Mucosa of stomach (tissue), 1 donor: ENCODE data around the gene SLC38A3.
"Not testable (repeated sequence)": the region's sequence is repeated elsewhere in the genome, so short reads cannot be mapped to it uniquely, and the experiment has no call there.

Source experiments
- H3K27me3 ChIP-seq: one replicate; pipeline ENCODE4 v1.7.0; 2013; ENCODE audit warnings: mild to moderate bottlenecking, low read length; ENCODE audit not compliant: control insufficient read depth, insufficient read depth
- H3K36me3 ChIP-seq: one replicate; pipeline ENCODE4 v1.7.0; 2013; ENCODE audit warnings: low read length; ENCODE audit not compliant: control insufficient read depth, insufficient read depth
- H3K4me1 ChIP-seq: one replicate; pipeline ENCODE4 v1.7.0; 2013; ENCODE audit warnings: mild to moderate bottlenecking, low read length; ENCODE audit not compliant: control insufficient read depth, insufficient read depth
- H3K4me3 ChIP-seq: one replicate; pipeline ENCODE4 v1.7.0; 2013; ENCODE audit warnings: low read length
- H3K9ac ChIP-seq: one replicate; pipeline ENCODE4 v1.7.0; 2013; ENCODE audit warnings: mild to moderate bottlenecking, low read length, moderate library complexity
- H3K9me3 ChIP-seq: one replicate; pipeline ENCODE4 v1.7.0; 2013; ENCODE audit warnings: mild to moderate bottlenecking, low read length, moderate library complexity; ENCODE audit not compliant: control insufficient read depth
- donor health status: Pancreatic carcinoma.

The SLC38A3 gene

GRCh38 chr3:50258029-50258680 lies 53.1 kb downstream of the SLC38A3 start:
- H3K4me1 ChIP-seq, result peaks cover 26% of the 10 kb centered on the region
- peaks cover 8% of the 10 kb centered on the region for H3K36me3 ChIP-seq
- H3K4me3 ChIP-seq, result no peak overlapping the region
- no peak overlapping the region for H3K9ac ChIP-seq
- H3K27me3 ChIP-seq, result no peaks in the 10 kb centered on the region
- H3K9me3 ChIP-seq, result no peaks in the 10 kb centered on the region

- H3K36me3 ChIP-seq, result peaks cover 8% of the 10 kb centered on the region
- no peak overlapping the region for H3K4me3 ChIP-seq
- H3K4me1 ChIP-seq, result peaks cover 30% of the 10 kb centered on the region
- H3K27me3 ChIP-seq, result no peaks in the 10 kb centered on the region
- H3K9ac ChIP-seq, result no peak overlapping the region
- H3K9me3 ChIP-seq, result no peaks in the 10 kb centered on the region
Measured at GRCh38 chr3:50258979-50259378, 53.9 kb downstream of the SLC38A3 start.

- Histone ChIP-seq H3K9me3 (no peaks in the 10 kb centered on the region), H3K4me1 (peaks cover 35% of the 10 kb centered on the region), H3K9ac (peak overlapping the region; percentile 88), H3K4me3 (no peak overlapping the region), H3K27me3 (no peaks in the 10 kb centered on the region), H3K36me3 (peaks cover 8% of the 10 kb centered on the region)
Measured at GRCh38 chr3:50259432-50260026, 54.5 kb downstream of the SLC38A3 start.

- Histone ChIP-seq H3K36me3 (peaks cover 8% of the 10 kb centered on the region), H3K9ac (peak overlapping the region; percentile 88), H3K9me3 (no peaks in the 10 kb centered on the region), H3K4me1 (peaks cover 40% of the 10 kb centered on the region), H3K4me3 (no peak overlapping the region), H3K27me3 (no peaks in the 10 kb centered on the region)
Measured at GRCh38 chr3:50260027-50260941, 55.2 kb downstream of the SLC38A3 start.

- H3K9me3 ChIP-seq, result no peaks in the 10 kb centered on the region
- H3K4me3 ChIP-seq, result no peak overlapping the region
- peak overlapping the region; percentile 88 for H3K9ac ChIP-seq
- H3K36me3 ChIP-seq, result peaks cover 8% of the 10 kb centered on the region
- H3K4me1 ChIP-seq, result peaks cover 47% of the 10 kb centered on the region
- H3K27me3 ChIP-seq, result no peaks in the 10 kb centered on the region
Measured at GRCh38 chr3:50260942-50261441, 55.9 kb downstream of the SLC38A3 start.

- peaks cover 52% of the 10 kb centered on the region for H3K4me1 ChIP-seq
- no peaks in the 10 kb centered on the region for H3K27me3 ChIP-seq
- H3K9me3 ChIP-seq, result no peaks in the 10 kb centered on the region
- peaks cover 4% of the 10 kb centered on the region for H3K36me3 ChIP-seq
- no peak overlapping the region for H3K4me3 ChIP-seq
- H3K9ac ChIP-seq, result no peak overlapping the region
Measured at GRCh38 chr3:50261505-50261904, 56.4 kb downstream of the SLC38A3 start.

GRCh38 chr3:50262200-50262599 lies 57.1 kb downstream of the SLC38A3 start:
- H3K4me1 ChIP-seq, result peaks cover 59% of the 10 kb centered on the region
- not testable (repeated sequence) for H3K9ac ChIP-seq, H3K4me3 ChIP-seq

GRCh38 chr3:50262778-50263177 lies 57.7 kb downstream of the SLC38A3 start:
- H3K9ac ChIP-seq, result no peak overlapping the region

More at GRCh38 chr3:50262200-50262599, 57.1 kb downstream of the SLC38A3 start:
- not testable (repeated sequence) for H3K27me3 ChIP-seq, H3K36me3 ChIP-seq, H3K9me3 ChIP-seq

GRCh38 chr3:50263478-50264382 lies 58.7 kb downstream of the SLC38A3 start:
- no peaks in the 10 kb centered on the region for H3K9me3 ChIP-seq
- peaks cover 73% of the 10 kb centered on the region for H3K4me1 ChIP-seq
- no peak overlapping the region for H3K4me3 ChIP-seq
- H3K36me3 ChIP-seq, result no peaks in the 10 kb centered on the region
- peak overlapping the region; percentile 9 for H3K9ac ChIP-seq
- H3K27me3 ChIP-seq, result no peaks in the 10 kb centered on the region

More at GRCh38 chr3:50262778-50263177, 57.7 kb downstream of the SLC38A3 start:
- Histone ChIP-seq H3K27me3 (no peaks in the 10 kb centered on the region), H3K4me1 (peaks cover 64% of the 10 kb centered on the region), H3K9me3 (no peaks in the 10 kb centered on the region), H3K36me3 (no peaks in the 10 kb centered on the region), H3K4me3 (no peak overlapping the region)

GRCh38 chr3:50264383-50264963 lies 59.4 kb downstream of the SLC38A3 start:
- Histone ChIP-seq H3K27me3 (no peaks in the 10 kb centered on the region), H3K4me3 (no peak overlapping the region), H3K4me1 (peaks cover 73% of the 10 kb centered on the region), H3K9ac (peak overlapping the region; percentile 9), H3K9me3 (no peaks in the 10 kb centered on the region), H3K36me3 (no peaks in the 10 kb centered on the region)

- peaks cover 73% of the 10 kb centered on the region for H3K4me1 ChIP-seq
- H3K9me3 ChIP-seq, result no peaks in the 10 kb centered on the region
- no peaks in the 10 kb centered on the region for H3K27me3 ChIP-seq
- H3K36me3 ChIP-seq, result no peaks in the 10 kb centered on the region
- peak overlapping the region; percentile 65 for H3K9ac ChIP-seq
- H3K4me3 ChIP-seq, result no peak overlapping the region
Measured at GRCh38 chr3:50264964-50265485, 60.0 kb downstream of the SLC38A3 start.
